PFSK-1 (cell line): ENCODE results near the gene TIMM21.

Source experiments
- FOXP2 ChIP-seq: optimal IDR thresholded peaks from 2 replicates; pipeline ENCODE3; 2011; ENCODE audit warnings: borderline replicate concordance, control low read depth, inconsistent platforms; ENCODE audit not compliant: insufficient read depth; ENCODE audit errors: extremely low read length, extremely low read depth
- POLR2AphosphoS5 ChIP-seq: IDR thresholded peaks from 2 replicates; pipeline ENCODE4 v1.6.1; 2012; ENCODE audit warnings: low read depth, mild to moderate bottlenecking, control low read depth, low read length, moderate library complexity
- SIN3A ChIP-seq: IDR thresholded peaks from 2 replicates; pipeline ENCODE4 v1.6.1; 2012; ENCODE audit warnings: mild to moderate bottlenecking, low read length, moderate library complexity, borderline replicate concordance; ENCODE audit not compliant: insufficient read depth
- TAF1 ChIP-seq: IDR thresholded peaks from 2 replicates; pipeline ENCODE4 v1.6.1; 2012; ENCODE audit warnings: low read length, control low read depth, borderline replicate concordance; ENCODE audit not compliant: insufficient read depth
- TF ChIP-seq, protein P1 (sequence below), 2 experiments: IDR thresholded peaks; 2 replicates each; pipeline versions ENCODE4 v1.6.1 to v1.8.0; 2011 to 2012; ENCODE audit warnings: low read depth in 2 of 2, low read length in 2 of 2, control low read depth in 1 of 2, inconsistent platforms in 1 of 2, mild to moderate bottlenecking in 1 of 2, moderate library complexity in 1 of 2; ENCODE audit not compliant: insufficient read depth in 1 of 2

Gene TIMM21

DNA sequence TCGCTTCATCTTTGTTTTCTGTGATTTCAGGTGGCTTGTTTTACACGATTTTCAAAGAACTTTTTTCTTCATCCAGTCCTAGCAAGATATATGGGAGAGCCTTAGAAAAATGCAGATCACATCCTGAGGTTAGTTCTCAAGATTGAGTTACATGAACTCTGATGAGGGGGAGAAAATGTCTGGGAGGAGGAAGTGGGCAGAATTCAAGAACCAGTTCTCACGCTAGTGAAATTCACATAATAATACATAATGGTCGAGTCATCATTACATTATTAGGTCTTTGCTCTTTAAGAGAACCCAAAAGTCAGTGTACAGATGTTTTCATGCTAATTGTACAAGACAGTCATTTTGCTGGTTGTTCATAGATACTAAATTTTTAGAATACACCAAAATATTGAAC, 7.0 kb downstream of the TIMM21 start:
- TF ChIP-seq POLR2AphosphoS5 (no peak), SIN3A (no peak), FOXP2 (no peak), TAF1 (no peak)
- TF ChIP-seq, protein P1, sequence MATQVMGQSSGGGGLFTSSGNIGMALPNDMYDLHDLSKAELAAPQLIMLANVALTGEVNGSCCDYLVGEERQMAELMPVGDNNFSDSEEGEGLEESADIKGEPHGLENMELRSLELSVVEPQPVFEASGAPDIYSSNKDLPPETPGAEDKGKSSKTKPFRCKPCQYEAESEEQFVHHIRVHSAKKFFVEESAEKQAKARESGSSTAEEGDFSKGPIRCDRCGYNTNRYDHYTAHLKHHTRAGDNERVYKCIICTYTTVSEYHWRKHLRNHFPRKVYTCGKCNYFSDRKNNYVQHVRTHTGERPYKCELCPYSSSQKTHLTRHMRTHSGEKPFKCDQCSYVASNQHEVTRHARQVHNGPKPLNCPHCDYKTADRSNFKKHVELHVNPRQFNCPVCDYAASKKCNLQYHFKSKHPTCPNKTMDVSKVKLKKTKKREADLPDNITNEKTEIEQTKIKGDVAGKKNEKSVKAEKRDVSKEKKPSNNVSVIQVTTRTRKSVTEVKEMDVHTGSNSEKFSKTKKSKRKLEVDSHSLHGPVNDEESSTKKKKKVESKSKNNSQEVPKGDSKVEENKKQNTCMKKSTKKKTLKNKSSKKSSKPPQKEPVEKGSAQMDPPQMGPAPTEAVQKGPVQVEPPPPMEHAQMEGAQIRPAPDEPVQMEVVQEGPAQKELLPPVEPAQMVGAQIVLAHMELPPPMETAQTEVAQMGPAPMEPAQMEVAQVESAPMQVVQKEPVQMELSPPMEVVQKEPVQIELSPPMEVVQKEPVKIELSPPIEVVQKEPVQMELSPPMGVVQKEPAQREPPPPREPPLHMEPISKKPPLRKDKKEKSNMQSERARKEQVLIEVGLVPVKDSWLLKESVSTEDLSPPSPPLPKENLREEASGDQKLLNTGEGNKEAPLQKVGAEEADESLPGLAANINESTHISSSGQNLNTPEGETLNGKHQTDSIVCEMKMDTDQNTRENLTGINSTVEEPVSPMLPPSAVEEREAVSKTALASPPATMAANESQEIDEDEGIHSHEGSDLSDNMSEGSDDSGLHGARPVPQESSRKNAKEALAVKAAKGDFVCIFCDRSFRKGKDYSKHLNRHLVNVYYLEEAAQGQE (IDR thresholded peaks at IDR 0.05; ENCODE audit: insufficient read depth in 1 of 2, low read depth in 2 of 2, low read length in 2 of 2), result no peak

DNA sequence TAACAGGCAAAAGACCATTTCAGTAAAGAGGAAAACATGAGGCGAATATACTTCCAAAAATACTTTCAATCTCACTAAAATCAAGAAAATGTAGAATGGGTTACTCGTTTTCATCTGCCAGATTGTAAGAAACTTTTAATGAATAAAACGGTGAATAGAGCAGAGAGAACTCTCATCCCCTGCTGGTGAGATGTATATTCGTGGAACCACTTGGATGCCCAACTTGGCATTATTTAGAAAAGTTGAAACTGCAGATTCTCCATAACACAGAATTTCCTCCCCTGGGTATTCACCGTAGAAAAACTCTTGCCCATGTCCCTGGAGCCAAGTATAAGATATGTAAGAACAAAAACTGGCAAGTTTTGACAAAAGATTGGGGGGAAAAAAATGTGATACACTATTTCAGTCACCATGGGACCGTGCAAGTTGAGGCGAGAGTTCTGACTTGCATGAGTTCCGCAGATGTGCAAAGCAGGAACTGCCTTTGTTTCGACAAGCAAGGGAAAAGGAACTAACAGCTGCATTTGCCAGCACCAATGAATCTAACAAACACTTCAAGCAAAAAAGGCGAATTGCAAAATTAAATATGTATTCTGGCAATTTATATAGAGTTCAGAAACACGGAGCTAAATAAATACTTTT, 14.8 kb downstream of the TIMM21 start:
- TF ChIP-seq, protein P1 (IDR thresholded peaks at IDR 0.05; ENCODE audit: insufficient read depth in 1 of 2, low read depth in 2 of 2, low read length in 2 of 2), result no peak
- no peak for TF ChIP-seq POLR2AphosphoS5
- no peak for TF ChIP-seq SIN3A
- TF ChIP-seq FOXP2, result no peak
- no peak for TF ChIP-seq TAF1

DNA sequence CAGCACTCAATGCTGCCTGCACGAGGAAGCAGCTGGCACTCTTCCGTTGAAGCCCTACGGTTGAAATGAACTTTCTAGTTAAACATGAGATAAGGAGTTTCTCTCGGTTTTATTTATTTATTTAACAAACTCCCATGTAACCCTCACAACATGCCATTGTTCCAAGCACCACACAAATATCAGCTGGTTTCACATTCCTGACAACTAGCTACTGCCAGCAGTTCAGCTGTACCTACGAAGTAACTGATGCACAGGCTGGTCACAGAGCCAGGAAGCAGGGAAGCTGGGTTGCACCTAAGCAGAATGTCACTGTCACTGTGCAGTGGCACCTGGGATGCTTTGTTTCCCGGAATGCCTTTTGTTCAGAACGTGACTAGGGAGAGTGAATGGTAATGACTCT, 18.1 kb downstream of the TIMM21 start:
- TF ChIP-seq TAF1, result no peak
- TF ChIP-seq FOXP2, result no peak
- TF ChIP-seq POLR2AphosphoS5, result no peak
- no peak for TF ChIP-seq SIN3A
- TF ChIP-seq, protein P1 (IDR thresholded peaks at IDR 0.05; ENCODE audit: insufficient read depth in 1 of 2, low read depth in 2 of 2, low read length in 2 of 2), result no peak

DNA sequence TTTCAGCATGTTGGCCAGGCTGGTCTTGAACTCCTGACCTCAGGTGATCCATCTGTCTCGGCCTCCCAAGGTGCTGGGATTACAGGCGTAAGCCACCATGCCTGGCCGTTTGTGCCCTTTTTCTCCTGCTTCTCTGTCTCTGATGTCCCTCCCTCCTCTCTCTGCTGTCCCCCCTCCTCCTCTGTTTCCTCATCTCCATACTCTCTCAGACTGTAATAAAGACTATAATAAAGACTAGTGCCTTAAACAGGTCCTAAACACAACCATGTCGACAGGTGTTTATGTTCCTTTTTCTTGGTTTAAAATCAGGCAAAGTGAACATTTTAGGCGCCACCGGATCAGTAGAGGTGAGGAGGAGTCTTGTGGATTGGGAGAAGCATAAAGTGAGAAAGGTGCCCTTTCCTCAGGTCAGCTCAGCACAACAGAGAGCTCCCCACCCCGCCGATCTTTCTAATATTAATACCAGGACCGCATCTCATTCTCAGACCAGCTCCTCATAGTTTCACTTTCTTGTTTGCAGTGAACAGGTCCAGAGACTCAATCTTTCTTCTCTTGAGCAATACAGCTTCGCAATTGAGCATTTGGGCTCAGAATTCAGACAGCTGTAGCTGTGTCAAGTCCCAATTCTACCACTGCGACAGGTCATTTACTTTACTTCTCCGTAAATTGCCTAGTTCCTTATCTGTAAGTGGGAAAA, 23.7 kb downstream of the TIMM21 start:
- TF ChIP-seq FOXP2 (no peak), TAF1 (no peak), POLR2AphosphoS5 (no peak)
- TF ChIP-seq, protein P1 (IDR thresholded peaks at IDR 0.05; ENCODE audit: insufficient read depth in 1 of 2, low read depth in 2 of 2, low read length in 2 of 2), result no peak
